Tongue (tissue), 2 donors: Measurements from ENCODE around the gene AFAP1. TPM values are rescaled to one million over a fixed set of nuclear protein-coding genes. Genes with fewer than 3 reads are reported as not detected.

Source experiments
- DNase-seq: peaks from one replicate; pipeline ENCODE4 v3.0.0-alpha.2; 2015
- total RNA-seq: library from RNA; depleted of rRNA; stranded (reverse); fragments of >200 nt; gene quantifications from one replicate; pipeline ENCODE4 v1.2.3, GENCODE V29; 2014

Gene AFAP1
- total RNA-seq, 1 donor from 2014 or later, result 36.4 TPM

DNA sequence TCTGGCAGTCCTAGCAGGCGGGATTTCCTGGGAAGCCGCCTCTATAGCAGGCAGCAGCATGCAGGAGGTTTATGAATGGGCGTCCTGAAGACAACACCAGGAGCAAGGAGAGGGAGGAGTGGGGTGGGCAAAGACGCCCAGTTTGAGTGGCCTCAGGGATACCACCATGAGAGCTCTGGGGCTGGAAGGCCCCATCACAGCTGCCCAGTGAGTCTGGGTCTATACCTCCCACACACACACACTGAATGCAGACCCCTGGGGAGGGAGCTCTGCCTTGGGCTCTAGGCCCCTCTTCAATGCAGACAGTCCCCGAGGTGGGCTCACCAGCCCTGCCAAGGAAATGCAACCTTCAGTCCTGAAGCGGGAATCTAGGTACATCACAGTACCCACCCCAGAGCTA is 98.6 kb downstream of the AFAP1 start:
- DNase-seq, result no peak

- no peak for DNase-seq
Measured at GRCh38 chr4:7839856-7840255, 99.8 kb downstream of the AFAP1 start.

DNA sequence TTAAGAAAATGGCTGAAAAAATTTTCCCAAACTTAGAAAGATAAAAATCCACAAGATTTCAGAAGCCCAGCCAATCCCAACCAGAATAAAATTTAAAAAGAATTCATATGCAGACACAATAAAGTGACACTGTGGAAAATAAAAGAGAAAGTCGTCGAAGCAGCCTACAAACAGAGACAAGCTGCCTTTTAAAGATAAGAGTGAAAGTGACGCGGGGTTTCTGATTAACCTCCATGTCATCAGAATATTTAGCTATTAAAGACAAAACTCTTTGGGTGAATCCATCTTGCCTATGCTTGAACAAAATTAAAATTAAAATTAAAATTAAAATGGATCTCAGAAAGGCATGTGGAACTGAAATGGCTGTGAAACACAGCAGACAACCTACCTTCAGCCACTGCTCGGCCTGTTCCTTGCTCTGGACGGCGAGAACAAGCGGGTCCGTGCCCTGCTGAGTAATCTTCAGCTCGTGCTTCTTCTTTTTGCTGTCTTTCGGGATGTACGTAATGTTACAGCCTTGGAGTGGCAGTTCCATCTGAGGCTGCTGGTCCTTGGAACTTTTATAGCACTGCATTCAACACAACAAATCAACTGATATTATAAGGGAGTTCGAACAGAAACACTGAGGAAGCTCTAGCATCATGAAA is 101.4 kb downstream of the AFAP1 start:
- DNase-seq, result no peak

GRCh38 chr4:7837597-7838135 is 102.0 kb downstream of the AFAP1 start:
- DNase-seq, result no peak

GRCh38 chr4:7831858-7832730 is 107.6 kb downstream of the AFAP1 start:
- DNase-seq, result peak; percentile 55

- DNase-seq, result peak; percentile 86
Measured at GRCh38 chr4:7831330-7831729, 108.3 kb downstream of the AFAP1 start.

- DNase-seq, result no peak
Measured at GRCh38 chr4:7830747-7831146, 108.9 kb downstream of the AFAP1 start.

- no peak for DNase-seq
Measured at GRCh38 chr4:7829652-7830580, 109.7 kb downstream of the AFAP1 start.

DNA sequence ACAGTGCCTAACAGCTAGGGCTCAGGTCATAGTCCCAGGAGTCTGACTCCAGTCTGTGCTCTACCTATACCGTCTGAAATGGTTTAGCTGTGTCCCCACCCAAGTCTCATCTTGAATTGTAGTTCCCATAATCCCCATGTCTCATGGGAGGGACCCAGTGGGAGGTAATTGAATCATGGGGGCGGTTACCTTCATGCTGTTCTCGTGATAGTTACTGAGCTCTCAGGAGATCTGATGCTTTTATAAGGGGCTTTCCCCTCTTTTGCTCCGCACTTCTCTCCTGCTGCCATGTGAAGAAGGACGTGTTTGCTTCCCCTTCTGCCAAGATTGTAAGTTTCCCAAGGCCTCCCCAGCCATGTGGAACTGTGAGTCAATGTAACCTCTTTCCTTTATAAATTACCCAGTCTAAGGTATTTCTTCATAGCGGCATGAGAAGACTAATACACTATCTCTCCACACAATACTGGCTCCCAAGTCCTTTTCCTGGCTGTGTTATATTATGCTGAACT is 110.8 kb downstream of the AFAP1 start:
- no peak for DNase-seq

GRCh38 chr4:7828011-7828720 is 111.5 kb downstream of the AFAP1 start:
- DNase-seq, result peak; percentile 94

GRCh38 chr4:7827566-7827965 is 112.1 kb downstream of the AFAP1 start:
- no peak for DNase-seq

DNA sequence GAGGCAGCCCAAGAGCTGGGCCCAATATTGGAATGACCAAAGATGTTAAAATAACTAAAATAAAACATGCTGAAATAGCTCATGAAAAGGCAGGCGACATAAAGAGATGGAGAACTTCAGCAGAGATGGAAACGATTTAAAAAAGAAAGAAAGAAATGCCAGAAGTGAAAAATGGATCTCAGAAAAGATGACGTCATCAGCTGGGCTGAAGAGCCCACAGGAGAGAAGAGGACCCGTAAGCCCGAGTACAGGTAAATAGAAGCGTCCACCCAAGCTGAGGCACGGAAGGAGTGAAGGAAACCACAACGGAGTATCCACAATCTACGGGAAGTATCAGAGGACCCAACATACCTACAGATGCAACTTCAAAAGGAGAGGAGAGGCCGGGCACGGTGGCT is 112.8 kb downstream of the AFAP1 start:
- DNase-seq, result no peak

DNA sequence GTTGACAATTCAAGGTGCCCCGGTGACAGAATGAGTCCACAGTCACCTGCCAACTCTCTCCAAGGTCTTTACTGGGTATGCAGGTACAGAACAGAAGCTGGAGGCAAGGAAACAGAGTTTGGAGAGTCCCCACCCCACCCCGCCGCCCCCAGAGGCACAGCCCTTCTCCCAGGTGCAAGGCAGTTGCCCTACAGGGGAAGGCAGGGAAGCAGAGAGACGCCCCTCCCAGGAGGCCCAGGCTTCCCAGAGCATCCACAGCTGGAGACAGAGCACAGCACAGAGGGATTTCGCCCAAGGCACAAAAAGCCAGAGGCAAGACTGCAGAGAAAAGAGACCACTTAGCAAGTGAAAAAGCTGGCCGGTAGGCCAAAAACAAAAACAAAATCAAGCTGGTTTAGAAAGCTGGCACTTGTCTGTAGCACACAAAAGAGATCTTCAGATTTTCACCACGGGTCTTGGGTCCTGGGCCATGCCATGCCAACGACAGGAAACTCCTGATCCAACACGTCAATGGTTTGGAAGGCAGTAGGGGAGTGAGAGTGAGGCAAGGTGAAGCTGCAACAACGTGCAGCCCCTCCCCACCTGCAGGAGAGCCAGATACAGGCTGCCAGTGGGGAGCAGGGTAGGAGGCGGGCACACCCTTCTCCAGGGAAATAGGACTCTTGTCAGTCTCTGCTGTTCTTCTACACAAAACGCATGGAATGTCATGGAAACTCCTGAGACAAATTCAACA is 113.3 kb downstream of the AFAP1 start:
- no peak for DNase-seq

GRCh38 chr4:7824218-7824617 is 115.4 kb downstream of the AFAP1 start:
- peak; percentile 85 for DNase-seq

- peak; percentile 77 for DNase-seq
Measured at GRCh38 chr4:7823416-7823824, 116.2 kb downstream of the AFAP1 start.

GRCh38 chr4:7822877-7823276 is 116.8 kb downstream of the AFAP1 start:
- DNase-seq, result peak; percentile 48

DNA sequence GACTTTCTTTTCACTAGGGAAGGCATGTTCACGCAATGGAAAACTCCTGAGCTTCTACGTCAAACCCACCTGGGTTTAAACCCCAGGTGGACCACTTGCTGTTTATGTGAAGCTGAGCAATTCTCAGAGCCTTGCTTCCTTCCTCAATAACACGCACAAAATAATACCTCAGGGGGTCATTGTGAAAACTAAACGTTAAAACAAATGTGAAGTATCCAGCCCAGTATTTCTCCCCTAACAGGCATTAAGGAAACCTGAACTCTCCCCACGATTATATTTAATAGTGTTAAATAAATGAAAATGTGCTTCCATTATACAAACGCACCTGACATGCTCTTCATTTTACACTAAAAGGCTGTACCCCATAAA is 117.5 kb downstream of the AFAP1 start:
- no peak for DNase-seq

DNA sequence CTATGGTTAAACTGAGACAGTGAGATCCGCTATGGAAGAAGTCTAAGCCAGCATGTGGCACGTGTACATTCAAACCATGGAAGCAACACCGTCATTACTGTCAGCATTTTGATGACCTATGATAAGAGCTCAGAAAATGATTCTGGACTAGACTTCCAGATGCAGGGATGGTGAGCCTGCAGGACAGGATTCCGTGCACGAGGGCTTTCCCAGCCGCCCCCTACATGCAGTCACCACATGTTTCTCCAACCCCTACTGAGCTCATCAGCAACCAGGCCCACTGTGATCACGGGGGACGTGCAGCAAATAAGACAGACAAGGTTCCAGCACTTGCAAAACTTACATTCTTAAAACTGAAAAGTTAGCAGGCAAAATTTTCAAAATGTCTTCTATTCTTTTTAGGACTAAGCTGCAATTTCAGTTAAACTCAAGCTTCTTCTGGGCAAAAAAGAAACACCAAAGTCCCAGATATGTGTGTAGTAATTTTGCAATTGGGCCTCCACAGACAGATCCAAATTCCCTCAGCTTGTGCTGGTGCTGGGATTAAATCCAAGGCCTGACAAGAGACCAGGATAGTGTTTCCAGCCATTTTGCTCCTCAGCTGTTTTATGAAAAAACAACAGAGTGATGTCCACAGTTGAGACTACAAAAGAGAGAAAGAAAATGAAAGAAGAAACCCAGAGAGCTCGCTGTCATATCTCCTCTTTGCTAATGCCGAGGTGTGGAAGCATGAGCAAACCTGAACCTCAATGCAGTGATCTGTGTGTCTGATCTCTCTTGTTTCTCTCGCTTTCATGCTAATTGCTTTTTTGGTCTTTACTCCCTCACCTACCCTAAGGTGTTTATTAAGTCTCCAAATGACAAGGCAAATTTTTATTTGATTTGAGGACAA is 118.2 kb downstream of the AFAP1 start:
- DNase-seq, result peak; percentile 75

GRCh38 chr4:7820031-7820818 is 119.4 kb downstream of the AFAP1 start:
- no peak for DNase-seq
